ENCODE results near the gene FGR.
"Not testable (repeated sequence)": the region's sequence is repeated elsewhere in the genome, so short reads cannot be mapped to it uniquely, and the experiment has no call there.

The FGR gene

DNA sequence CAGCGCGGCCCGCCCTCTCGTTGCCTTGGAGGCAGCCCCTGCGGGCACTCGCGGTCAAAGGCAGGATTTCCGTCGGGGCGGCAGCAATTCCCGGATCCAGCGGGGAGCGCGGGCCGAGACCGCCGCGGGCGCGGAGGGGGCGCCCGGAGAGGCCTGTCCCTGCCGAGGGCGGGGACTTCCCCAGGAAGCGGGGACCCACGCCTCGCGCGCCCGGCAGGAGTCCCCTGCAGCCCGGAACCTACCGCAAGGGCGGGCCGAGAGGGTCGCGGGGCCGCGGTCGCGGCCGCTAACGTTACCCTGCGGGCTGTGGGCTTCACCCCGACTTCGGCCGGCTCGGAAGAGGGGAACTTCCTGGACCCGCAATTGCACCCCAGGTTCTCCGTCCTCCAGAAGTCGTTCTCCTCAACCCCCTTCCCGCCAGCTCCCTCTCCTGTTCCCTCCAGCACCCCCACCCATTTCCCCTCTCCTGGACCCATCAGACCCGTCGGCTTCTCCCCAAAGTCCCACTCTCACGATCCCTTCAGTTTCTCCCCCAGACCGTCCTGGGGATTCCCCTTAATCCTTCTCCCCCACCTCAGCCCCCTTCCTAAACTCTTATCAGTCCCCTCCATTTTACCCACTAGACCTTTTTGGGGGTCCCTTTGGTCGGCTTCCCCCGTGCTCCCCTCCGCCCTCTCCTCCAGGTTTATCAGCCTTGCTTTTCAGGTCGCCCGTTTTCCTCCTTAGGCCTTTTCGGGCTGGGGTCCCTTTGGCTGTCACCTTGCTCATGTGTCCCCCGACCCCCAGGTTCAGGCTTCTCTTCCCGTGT lies 604 bp downstream of the FGR start:
- DNase-seq = peak in 1 of 4 experiments; percentile 14

DNA sequence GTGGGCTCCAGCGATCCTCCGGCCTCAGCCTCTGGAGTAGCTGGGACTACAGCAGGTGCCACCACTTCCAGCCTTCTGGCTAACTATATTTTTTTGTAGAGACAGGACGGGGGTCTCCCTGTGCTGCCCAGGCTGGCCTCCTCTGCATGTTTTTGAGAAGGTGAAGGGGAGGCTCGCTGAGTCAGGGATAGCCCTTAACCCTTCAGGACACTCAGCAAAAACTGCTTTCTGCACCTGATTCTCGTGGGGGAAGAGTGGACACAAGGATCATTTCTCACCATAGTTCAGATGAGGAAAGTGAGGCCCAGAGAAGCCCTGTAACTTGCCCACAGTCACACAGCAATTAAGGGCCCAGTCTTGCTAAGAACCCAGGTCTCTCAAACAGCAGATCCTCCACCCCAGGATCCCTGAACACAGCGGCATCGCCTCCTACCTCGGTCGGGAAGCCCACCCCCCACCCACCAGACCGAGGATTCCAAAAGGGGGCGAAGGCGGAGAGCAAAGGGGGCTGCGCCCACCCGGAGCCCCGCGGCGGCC lies 1.3 kb downstream of the FGR start:
- no peak for DNase-seq

DNA sequence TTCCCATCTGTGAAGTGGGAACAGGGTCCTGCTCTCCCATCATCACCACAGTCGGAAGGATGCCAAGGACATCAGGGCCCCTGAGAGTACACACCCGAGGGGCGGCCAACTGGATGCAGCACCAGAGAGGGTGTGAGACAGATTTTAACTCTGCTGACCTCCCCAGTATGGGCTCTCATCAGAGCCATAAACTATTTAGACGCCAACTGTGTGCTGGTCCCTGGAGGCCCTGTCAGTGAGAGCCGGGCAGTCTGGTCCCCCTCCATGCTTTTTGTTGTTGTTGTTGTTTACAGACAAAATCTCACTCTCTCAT lies 1.7 kb downstream of the FGR start:
- DNase-seq = no peak

DNA sequence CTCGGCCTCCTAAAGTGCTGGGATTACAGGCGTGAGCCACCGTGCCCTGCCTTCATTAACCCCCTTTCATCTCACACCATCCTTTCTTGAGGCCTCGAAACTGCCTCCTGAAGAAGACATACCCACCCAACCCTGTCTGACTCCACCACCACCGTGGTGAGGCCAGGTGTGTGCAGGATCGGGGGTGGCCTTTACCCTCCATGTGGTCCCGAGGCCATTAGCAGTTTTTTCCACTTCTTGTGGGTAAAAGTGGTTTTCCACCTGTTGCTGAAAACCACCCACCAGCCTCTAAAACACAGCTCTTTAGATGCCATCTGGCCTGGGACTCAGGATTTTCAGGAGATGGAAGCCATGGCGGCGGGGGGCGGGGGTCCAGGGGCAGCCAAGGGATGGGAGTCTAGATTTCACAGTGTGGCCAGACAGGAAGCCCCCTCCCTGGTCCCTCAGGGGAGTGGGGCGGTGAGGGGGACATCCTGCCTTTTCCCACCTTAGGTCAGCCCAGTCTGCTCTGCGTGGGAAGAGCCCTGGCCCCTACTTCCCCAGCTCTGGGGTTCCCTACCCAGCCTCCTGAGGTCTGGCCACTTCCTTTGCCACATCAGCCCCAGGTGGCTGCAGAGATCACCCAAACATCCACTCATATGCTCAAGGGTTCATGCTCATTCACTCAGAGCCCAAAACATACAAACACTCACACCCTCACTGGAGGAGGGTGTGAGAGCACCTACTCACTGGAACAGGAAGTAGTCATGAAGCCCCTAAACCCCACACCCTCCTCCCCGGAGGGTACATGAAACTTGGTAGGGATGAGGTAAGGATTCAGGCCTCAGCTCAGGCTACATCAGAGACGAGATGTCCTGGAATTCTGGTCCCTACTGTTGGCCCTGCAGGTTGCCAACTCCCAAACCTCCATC lies 2.3 kb downstream of the FGR start:
- no peak for DNase-seq

DNA sequence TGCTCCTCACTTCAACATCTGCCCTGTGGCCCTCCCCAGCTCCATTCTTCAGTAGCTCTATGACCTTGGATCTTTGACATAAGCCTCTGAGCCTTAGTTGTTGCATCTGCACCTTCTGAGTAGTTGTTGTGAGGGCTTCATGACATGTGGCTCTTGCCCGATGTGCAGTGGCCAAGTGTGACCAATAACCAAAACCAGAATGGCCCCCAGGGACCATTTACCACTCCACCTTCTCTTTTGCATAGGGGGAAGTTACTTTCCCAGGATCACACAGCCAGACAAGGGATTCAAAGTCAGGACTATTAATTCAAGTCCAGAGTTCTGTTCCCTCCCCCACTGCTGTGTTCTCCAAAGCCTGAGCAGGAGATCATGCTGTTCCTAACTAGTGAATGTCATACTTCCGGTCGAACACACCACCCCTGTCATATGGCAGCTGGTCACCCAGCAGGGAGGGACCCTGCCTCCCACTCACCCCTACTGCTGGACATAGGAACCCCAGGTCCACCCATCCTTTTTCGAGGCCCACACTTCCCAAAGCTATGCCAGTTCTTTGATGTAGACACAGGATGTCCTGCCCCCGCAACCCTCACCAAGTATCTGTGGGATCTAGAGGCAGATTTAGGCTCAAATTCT lies 4.0 kb downstream of the FGR start:
- DNase-seq = no peak

DNA sequence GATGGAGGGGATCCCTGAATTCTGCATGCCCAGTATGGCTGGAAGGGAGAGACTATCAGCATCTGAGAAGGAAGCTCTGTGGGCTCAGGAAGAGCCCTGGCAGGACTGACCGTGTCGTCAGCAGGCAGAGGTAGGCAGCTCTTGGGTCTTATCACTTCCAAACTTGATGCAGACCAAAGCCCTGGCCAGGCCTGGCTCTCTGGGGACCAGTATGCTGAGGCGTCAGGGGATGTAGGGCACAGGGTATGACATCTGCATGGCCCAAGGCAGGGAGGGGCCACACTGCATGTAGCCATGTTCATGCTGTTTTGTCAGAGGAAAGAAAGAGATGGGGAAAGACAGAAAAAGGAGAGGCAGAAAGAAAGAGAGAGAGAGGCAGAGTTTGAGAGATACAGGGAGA lies 6.3 kb downstream of the FGR start:
- no peak for DNase-seq

DNA sequence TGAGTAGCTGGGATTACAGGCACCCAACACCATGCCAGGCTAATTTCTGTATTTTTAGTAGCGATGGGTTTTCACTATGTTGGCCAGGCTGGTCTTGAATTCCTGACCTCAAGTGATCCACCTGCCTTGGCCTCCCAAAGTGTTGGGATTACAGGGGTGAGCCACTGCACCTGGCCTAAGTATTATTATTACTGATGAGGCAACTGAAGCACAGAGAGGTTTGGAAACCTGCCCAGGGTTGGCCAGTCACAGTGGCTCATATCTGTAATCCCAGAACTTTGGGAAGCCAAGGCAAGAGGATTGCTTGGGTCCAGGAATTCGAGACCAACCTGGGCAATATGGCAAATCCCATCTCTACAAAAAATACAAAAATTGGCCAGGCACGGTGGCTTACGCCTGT lies 7.3 kb downstream of the FGR start:
- not testable (repeated sequence) for DNase-seq

DNA sequence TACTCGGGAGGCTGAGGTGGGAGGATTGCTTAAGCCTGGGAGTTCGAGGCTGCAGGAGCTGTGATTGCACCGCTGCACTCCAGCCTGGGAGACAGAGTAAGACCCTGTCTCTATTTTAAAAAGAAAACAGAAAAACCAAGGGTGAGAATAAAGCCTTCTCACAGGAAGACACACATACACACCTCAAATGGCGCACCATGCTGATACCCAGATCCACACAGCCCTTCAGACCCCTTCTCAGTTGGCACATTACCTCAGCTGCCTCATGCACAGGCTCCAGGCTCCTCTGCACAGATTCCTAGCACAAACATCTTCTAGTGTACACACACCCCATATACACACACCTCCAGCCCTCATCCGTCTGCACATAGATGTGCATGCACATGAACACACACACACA lies 7.9 kb downstream of the FGR start:
- DNase-seq = no peak

DNA sequence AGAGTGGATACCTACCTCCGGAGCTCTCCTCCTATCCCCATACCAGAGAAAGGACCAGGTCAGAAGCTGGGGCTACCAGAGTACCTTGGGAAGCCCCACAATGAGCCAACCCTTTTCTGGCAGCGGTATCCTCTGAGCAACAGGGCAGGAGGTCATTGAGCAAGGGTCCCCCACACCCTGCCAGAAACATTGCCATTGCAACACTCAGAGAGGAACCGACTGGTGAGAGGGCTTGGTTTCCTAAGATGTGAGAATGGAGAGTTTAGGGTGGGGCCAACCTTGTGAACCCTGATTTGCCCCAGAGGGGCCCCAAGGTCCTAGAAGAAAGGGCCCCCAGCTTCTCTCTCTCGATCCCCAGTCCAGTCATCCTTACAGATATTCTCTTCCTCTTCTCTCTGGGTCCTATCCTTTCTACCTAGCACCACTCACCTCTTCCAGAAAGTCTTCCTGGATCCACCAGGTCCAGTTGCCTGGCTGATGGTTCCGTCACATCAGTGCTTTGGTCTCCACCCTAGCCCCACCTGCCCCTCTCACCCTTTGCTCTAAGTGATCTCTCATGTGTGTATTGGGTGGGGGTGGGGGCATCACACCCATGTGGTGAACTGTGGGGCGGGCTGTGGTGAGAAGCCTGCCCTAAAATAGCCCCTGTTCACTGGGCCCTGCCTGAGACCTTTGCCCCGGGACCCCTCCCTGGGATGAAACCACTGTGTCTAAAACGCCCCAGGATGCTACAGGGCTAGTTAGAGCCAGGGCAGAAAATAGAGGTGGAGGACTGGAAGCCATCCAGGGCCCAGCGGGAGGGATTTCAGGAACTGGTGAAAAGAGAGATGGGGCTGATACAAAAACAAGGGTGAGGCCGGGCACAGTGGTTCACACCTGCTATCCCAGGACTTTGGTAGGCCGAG lies 8.7 kb downstream of the FGR start:
- DNase-seq = no peak

DNA sequence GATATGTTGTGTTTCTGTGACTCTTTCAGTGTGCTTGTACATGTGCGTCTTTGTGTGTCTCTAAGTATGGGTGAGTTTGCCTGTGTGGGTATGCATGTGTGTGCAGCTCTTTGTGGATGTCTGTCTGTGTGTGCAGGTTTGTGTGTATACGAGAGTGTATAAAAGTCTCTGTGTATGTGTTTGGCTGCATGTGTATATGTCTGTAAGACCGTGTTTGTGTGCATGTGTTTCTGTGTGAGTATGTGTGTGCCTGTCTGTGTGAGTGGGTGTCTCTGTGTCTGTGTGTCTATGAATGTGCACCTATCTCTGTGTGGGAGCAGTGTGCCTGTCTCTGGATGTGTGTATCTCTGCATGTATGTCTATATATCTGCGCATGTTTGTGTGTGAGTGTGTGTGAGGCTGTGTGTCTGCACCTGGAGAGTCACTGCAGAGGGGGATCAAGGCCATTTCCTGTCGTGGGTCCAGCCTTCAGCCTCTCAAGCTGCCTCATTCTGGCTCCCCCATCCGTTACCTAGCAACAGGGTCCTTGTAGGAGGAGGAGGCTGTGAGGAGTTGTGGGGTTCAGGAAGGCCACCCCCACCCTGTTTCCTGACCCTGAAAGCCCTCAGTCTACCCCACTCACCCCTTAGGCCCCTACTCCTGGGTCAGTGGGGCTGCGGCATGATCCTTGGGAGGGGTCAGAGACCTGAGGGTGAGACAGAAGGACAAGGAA lies 10.4 kb downstream of the FGR start:
- no peak for DNase-seq

DNA sequence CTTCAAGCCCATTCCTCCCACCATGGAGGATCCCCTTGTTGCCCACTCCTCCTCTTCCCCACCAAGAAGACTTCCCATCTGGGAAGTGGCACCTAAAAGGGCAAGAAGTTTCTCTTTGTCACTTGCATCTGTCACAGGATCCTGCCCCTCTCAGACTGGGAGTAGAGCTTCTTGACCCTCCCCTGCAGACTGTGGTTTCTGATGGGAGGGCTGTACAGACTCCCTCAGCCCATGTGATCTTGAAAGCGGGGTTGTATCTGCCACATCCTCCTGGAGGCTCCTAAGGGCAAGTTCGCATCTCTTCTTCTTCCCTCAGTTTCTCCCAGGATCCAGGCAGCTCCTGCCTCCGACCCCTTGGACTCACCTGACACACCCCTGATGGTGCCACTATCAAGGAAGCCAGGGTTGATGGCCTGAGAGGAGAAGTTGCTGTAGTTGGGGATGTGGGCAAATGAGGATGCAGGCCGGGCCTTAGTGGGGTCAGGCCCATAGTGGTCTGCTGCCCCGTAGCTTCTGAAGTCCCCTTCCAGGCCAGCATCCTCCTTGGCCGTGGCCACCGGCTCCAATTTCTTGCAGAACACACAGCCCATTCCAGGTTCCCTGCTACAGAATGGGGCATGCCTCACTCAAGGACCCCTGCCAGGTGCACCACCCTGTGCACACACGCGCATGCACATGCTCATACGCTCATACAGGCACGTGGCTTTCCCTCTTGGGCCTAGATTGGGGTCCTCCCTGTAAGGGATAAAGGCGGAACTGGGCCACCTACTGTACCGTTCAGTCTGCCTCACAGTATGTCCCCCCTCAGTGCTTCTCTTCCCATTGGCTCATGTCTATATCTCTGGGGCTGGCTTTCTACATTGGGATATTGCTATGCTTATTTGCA lies 11.4 kb downstream of the FGR start:
- no peak for DNase-seq

DNA sequence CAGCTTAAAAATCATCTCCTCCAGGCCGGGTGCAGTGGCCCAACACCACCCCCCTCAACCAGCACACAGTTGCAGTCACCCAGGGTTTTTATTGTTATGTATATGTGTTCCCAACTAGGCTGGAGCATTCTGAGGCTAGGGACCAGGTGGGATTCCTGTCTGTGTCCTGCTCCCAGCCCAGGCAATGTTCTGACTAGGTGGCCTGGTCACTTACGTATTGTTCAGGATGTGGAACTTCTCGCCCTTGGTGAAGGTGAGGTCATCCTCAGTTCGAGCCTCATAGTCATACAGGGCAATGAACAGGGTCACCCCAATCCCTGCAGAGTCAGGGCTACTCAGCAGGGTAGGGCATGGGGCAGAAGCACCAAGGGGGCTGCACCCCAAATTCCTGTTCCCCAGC lies 12.2 kb downstream of the FGR start:
- DNase-seq = no peak

DNA sequence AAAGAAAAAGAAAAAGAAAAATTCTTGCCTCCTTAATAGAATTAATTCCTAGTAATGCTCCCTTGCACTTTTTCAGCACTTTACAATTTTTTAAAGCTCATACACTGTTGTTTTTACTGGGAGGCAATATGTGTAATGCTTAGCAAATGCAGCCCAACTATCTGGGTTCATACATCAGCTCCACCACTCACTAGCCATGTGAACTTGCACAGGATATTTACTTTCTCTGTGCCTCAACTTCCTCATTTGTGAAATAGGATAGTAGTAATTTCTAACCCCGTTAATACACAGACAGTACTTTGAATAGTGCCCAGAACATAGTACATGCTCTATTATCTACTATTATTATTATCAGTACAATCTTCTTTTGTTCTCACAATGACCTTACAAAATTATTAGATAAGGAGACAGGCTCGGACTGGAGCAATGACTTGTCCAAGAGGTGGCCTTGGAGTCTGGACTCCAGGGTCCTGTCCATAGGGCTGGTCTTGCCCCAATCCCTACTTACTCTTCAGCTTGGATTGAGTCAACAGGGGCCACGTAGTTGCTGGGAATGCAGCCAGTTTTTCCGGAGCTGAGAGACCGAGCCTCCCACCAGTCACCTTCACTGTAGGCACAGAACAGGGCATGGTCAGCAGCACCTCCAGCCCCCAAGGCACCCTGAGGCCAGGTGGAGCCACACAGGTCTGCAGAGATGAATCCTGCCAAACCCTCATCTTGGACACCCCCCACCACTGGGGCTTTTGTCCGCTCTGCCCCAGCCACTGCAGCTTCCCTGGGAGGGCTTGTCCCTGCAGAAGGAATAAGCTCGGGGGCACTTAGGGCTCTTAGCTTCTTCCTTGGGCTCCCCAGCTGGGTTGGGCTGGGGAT lies 13.7 kb downstream of the FGR start:
- no peak for DNase-seq

DNA sequence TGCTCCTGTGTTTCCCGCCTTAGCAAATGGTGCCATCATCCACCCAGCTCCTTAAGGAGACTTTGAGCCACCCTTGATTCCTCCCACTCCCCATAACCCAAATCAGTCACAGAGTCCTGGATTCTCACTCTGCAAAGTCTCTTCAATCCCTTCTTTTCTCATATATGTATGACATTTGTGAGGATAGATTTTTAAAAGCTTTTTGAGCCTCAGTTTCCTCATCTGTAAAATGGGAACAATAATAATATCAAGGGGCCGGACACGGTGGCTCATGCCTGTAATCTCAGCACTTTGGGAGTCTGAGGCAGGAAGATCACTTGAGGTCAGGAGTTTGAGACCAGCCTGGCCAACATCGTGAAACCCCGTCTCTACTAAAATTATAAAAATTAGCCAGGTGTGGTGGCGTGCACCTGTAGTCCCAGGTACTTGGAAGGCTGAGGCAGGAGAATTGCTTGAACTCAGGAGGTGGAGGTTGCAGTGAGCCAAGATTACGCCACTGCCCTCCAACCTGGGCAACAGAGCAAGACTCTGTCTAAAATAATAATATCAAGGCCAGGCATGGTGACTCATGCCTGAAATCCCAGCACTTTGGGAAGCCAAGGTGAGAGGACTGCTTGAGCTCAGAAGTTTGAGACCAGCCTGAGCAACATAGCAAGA lies 15.1 kb downstream of the FGR start:
- DNase-seq = not testable (repeated sequence)

DNA sequence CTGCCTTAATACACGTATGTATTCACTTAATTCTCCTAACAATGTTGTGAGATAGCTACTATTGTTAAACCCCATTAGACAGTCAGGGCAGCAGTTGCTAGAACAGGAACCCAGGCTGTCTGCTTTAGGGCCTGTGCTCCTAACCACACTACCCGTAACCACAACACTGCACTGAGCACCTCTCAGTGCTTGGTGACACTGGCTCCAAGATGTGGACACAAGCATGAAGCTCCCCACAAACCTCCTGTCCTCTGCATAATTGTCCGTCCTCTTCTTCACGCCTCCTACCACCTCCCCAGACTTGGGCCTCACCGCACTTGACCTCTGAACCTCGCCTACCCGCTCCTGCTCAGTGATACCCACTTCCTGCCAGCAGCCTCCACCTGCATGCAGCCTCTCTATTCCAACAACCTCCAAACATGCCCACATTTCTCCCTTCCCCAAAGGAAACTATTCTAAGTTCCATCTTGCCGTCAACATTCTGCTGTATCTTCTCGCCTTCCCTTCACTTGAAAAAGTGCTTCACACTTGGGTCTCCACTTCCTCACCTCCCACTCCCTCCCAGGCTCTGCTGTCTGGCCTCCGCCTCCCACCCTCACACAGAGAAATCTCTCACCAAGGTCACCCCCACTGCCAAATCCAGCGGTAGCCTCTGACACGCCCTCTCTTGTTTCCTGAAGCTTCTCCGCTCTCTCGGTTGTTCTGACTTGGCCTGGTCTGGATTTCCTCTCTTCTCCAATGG lies 16.5 kb downstream of the FGR start:
- peak in 2 of 4 experiments; percentile 13 to 27 for DNase-seq

DNA sequence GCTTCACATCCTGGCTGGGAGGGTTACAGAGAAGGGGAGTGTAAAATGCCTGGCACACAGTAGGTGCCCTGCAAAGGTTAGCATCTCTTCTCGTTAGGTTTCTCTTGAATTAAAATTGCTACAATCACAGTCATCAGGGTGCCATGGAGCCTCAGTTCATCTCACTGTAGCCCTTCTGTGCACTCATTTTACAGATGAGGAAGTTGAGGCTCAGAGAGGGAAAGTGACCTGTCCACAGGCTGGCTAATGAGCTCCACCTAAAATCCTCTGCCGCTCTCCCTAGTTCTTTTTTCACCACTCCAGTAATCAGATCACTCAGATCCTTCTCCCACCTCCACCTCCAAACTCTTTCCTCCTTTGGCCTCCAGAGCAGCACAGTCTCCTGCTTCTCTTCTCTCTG lies 17.6 kb downstream of the FGR start:
- DNase-seq = no peak

DNA sequence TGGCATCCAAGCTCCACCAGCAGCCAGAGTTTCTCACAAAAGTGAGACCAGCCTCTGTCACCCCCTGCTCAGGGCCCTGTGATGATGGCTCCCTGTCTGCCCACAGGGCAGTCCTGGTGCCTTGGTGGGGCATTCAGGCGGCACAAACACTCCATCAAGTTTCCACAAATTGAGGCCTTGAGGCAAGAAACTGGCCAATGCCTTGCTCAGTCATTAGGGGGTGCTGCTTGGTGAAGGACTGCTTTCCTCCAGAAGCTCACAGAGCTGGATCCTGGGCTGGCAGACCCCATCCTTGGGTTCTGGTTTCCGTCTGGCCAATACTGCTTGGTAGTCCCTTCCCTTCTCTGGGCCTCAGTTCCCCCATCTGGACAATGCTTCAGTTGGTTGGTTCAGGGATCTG lies 18.5 kb downstream of the FGR start:
- no peak for DNase-seq

Measured in activated naive CD4-positive, alpha-beta T cell (primary cell).